BLaER1 (cell line): ENCODE results near the gene RNF19B.

Source experiments
- H3K27ac ChIP-seq: shearing (Covaris generic); formaldehyde crosslinking; 2 replicates; pipeline ENCODE4 v1.8.1; 2022
- H3K27me3 ChIP-seq: shearing (Covaris generic); formaldehyde crosslinking; 2 replicates; pipeline ENCODE4 v1.8.1; 2022
- H3K36me3 ChIP-seq: shearing (Covaris generic); formaldehyde crosslinking; 2 replicates; pipeline ENCODE4 v1.8.1; 2022
- H3K4me1 ChIP-seq: shearing (Covaris generic); formaldehyde crosslinking; 2 replicates; pipeline ENCODE4 v1.8.1; 2022
- H3K4me2 ChIP-seq: shearing (Covaris generic); formaldehyde crosslinking; 2 replicates; pipeline ENCODE4 v1.8.1; 2022
- H3K4me3 ChIP-seq: shearing (Covaris generic); formaldehyde crosslinking; 2 replicates; pipeline ENCODE4 v1.8.1; 2022
- H3K9ac ChIP-seq: shearing (Covaris generic); formaldehyde crosslinking; 2 replicates; pipeline ENCODE4 v1.8.1; 2022
- H3K9me3 ChIP-seq: shearing (Covaris generic); formaldehyde crosslinking; 2 replicates; pipeline ENCODE4 v1.8.1; 2022
- H4K20me1 ChIP-seq: shearing (Covaris generic); formaldehyde crosslinking; 2 replicates; pipeline ENCODE4 v1.8.1; 2022
- Cebpa-rat ChIP-seq: shearing (Covaris generic); IDR thresholded peaks from 2 replicates; pipeline ENCODE4 v1.8.1; 2022

Gene RNF19B

GRCh38 chr1:32897082-32898049 is 67.2 kb downstream of the RNF19B start:
- peaks cover 21% of the 10 kb centered on the region for H3K27me3 ChIP-seq
- no peak overlapping the region for H3K4me2 ChIP-seq
- H3K9ac ChIP-seq: no peak overlapping the region
- no peak overlapping the region for H3K4me3 ChIP-seq
- H3K4me1 ChIP-seq: peaks cover 33% of the 10 kb centered on the region
- no peak overlapping the region for H3K27ac ChIP-seq
- peaks cover 15% of the 10 kb centered on the region for H3K36me3 ChIP-seq
- H4K20me1 ChIP-seq: peaks cover 9% of the 10 kb centered on the region; the same call in 1 of the 2 replicates
- no peaks in the 10 kb centered on the region; the same call in 1 of the 2 replicates for H3K9me3 ChIP-seq
- TF ChIP-seq Cebpa-rat: no peak

GRCh38 chr1:32896451-32896850 is 68.2 kb downstream of the RNF19B start:
- H3K9ac ChIP-seq: no peak overlapping the region
- peaks cover 30% of the 10 kb centered on the region for H3K27me3 ChIP-seq
- H3K36me3 ChIP-seq: peaks cover 15% of the 10 kb centered on the region
- H3K4me1 ChIP-seq: peaks cover 36% of the 10 kb centered on the region
- no peak for TF ChIP-seq Cebpa-rat
- peaks cover 13% of the 10 kb centered on the region; the same call in 1 of the 2 replicates for H4K20me1 ChIP-seq
- no peak overlapping the region for H3K27ac ChIP-seq
- no peaks in the 10 kb centered on the region; the same call in 1 of the 2 replicates for H3K9me3 ChIP-seq
- H3K4me2 ChIP-seq: no peak overlapping the region
- no peak overlapping the region for H3K4me3 ChIP-seq

GRCh38 chr1:32895325-32896215 is 69.0 kb downstream of the RNF19B start:
- H3K4me3 ChIP-seq: no peak overlapping the region
- H3K9me3 ChIP-seq: no peaks in the 10 kb centered on the region; the same call in 1 of the 2 replicates
- H3K4me1 ChIP-seq: peaks cover 32% of the 10 kb centered on the region
- H3K27ac ChIP-seq: no peak overlapping the region
- H4K20me1 ChIP-seq: peaks cover 13% of the 10 kb centered on the region; the same call in 1 of the 2 replicates
- H3K36me3 ChIP-seq: peaks cover 15% of the 10 kb centered on the region
- TF ChIP-seq Cebpa-rat: no peak
- peaks cover 32% of the 10 kb centered on the region for H3K27me3 ChIP-seq
- no peak overlapping the region for H3K4me2 ChIP-seq
- H3K9ac ChIP-seq: no peak overlapping the region

- peaks cover 15% of the 10 kb centered on the region for H3K36me3 ChIP-seq
- H3K27ac ChIP-seq: no peak overlapping the region
- no peak overlapping the region for H3K4me3 ChIP-seq
- H4K20me1 ChIP-seq: peaks cover 13% of the 10 kb centered on the region; the same call in 1 of the 2 replicates
- no peak for TF ChIP-seq Cebpa-rat
- peaks cover 32% of the 10 kb centered on the region for H3K27me3 ChIP-seq
- no peak overlapping the region for H3K9ac ChIP-seq
- H3K4me1 ChIP-seq: peaks cover 23% of the 10 kb centered on the region
- no peak overlapping the region for H3K4me2 ChIP-seq
- no peaks in the 10 kb centered on the region; the same call in 1 of the 2 replicates for H3K9me3 ChIP-seq
These were observed 69.9 kb downstream of the RNF19B start for GRCh38 chr1:32894681-32895080.

- peak overlapping the region; percentile 61 for H3K4me3 ChIP-seq
- no peak for TF ChIP-seq Cebpa-rat
- peaks cover 15% of the 10 kb centered on the region for H3K36me3 ChIP-seq
- H3K27ac ChIP-seq: no peak overlapping the region
- H4K20me1 ChIP-seq: peaks cover 13% of the 10 kb centered on the region; the same call in 1 of the 2 replicates
- peak overlapping the region; percentile 70 for H3K4me2 ChIP-seq
- H3K9ac ChIP-seq: peak overlapping the region; percentile 34; the same call in 1 of the 2 replicates
- H3K4me1 ChIP-seq: peaks cover 19% of the 10 kb centered on the region
- H3K27me3 ChIP-seq: peaks cover 32% of the 10 kb centered on the region
- H3K9me3 ChIP-seq: no peaks in the 10 kb centered on the region; the same call in 1 of the 2 replicates
These were observed 70.5 kb downstream of the RNF19B start for GRCh38 chr1:32894019-32894600.

GRCh38 chr1:32893198-32894018 is 71.2 kb downstream of the RNF19B start:
- H3K4me3 ChIP-seq: peak overlapping the region; percentile 61
- H4K20me1 ChIP-seq: peaks cover 13% of the 10 kb centered on the region; the same call in 1 of the 2 replicates
- H3K9me3 ChIP-seq: no peaks in the 10 kb centered on the region; the same call in 1 of the 2 replicates
- no peak for TF ChIP-seq Cebpa-rat
- H3K27ac ChIP-seq: no peak overlapping the region
- peak overlapping the region; percentile 70 for H3K4me2 ChIP-seq
- peak overlapping the region; percentile 48; the same call in 1 of the 2 replicates for H3K9ac ChIP-seq
- H3K36me3 ChIP-seq: peaks cover 15% of the 10 kb centered on the region
- H3K4me1 ChIP-seq: peaks cover 19% of the 10 kb centered on the region
- H3K27me3 ChIP-seq: peaks cover 32% of the 10 kb centered on the region

- Histone ChIP-seq H3K36me3 (peaks cover 15% of the 10 kb centered on the region), H3K4me3 (peak overlapping the region; percentile 61), H3K9ac (0 out of 2 replicates have a peak overlapping the region, but pooled peaks have one; percentile 48), H3K27ac (no peak overlapping the region), H3K9me3 (no peaks in the 10 kb centered on the region; the same call in 1 of the 2 replicates), H4K20me1 (peaks cover 13% of the 10 kb centered on the region; the same call in 1 of the 2 replicates), H3K4me2 (peak overlapping the region; percentile 70), H3K4me1 (peaks cover 19% of the 10 kb centered on the region), H3K27me3 (peaks cover 33% of the 10 kb centered on the region)
- TF ChIP-seq Cebpa-rat: no peak
These were observed 72.0 kb downstream of the RNF19B start for GRCh38 chr1:32892368-32893197.

- Histone ChIP-seq H3K9me3 (no peaks in the 10 kb centered on the region; the same call in 1 of the 2 replicates), H3K4me1 (peaks cover 19% of the 10 kb centered on the region), H3K4me3 (no peak overlapping the region), H3K27me3 (peaks cover 43% of the 10 kb centered on the region), H3K4me2 (no peak overlapping the region), H3K36me3 (peaks cover 15% of the 10 kb centered on the region), H3K9ac (no peak overlapping the region), H4K20me1 (peaks cover 13% of the 10 kb centered on the region; the same call in 1 of the 2 replicates), H3K27ac (no peak overlapping the region)
- no peak for TF ChIP-seq Cebpa-rat
These were observed 73.0 kb downstream of the RNF19B start for GRCh38 chr1:32891630-32892029.
